Breast epithelium (tissue), 3 donors: ENCODE measurements around the gene SLC23A3.

Experiments
- CTCF ChIP-seq, 3 donors: fragments of 450-650 bp; IDR thresholded peaks; one replicate each; pipeline ENCODE4 v1.5.1; 2016 to 2017; ENCODE audit warnings: antibody characterized with exemption in 3 of 3, mild to moderate bottlenecking in 3 of 3, moderate library complexity in 3 of 3
- POLR2A ChIP-seq: fragments of 450-650 bp; IDR thresholded peaks from one replicate; pipeline ENCODE4 v1.6.1; 2016; ENCODE audit warnings: antibody characterized with exemption, mild to moderate bottlenecking, moderate library complexity

- no peak for TF ChIP-seq CTCF (IDR thresholded peaks at IDR 0.05)
- no peak for TF ChIP-seq POLR2A
Observed at GRCh38 chr2:219174801-219175200, 5.0 kb upstream of the SLC23A3 start.
